NB4 (cell line): ENCODE results near the gene CARD19.

ENCODE experiments used
- CTCF ChIP-seq: IDR thresholded peaks from one replicate; pipeline ENCODE4 v1.5.1; 2012; ENCODE audit warnings: low read depth, low read length
- MAX ChIP-seq: IDR thresholded peaks from 2 replicates; pipeline ENCODE4 v1.6.1; 2011; ENCODE audit warnings: low read depth, low read length
- POLR2A ChIP-seq: IDR thresholded peaks from 2 replicates; pipeline ENCODE4 v1.6.1; 2011; ENCODE audit warnings: mild to moderate bottlenecking; ENCODE audit not compliant: insufficient read length; ENCODE audit errors: extremely low read depth

- TF ChIP-seq CTCF (peak; percentile 92), MAX (peak; percentile 50), POLR2A (no peak)
Observed at GRCh38 chr9:93159601-93160471, 63.8 kb downstream of the CARD19 start.
